ENCODE results near the gene RREB1. TPM values are rescaled to one million over a fixed set of nuclear protein-coding genes. Genes with fewer than 3 reads are reported as not detected.

Gene RREB1
- polyA plus RNA-seq, 1 donor (not counting 4 experiments of a cell fraction or from before 2014, with no cell fraction given): 6.1 TPM

DNA sequence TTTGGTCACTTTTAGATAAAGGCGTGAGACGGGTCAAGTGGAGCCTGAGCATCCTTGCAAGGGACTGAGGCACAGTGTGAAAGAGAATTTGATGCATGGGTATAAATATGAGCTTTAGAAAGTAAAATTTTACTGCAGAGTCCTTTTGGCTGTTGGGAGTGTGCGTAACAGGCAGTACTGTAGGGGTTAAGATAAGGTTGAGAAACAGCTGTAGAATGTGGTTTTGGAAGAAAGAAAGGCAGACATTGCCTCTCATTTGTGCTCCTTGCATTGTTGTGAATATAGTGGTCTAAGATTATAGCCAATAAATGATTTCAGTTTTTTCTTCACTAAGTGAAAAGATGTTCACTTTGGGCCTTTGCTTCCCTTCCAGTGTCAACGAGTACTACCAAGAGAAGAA lies 73.0 kb downstream of the RREB1 start:
- peaks cover 39% of the 10 kb centered on the region for H3K79me2 ChIP-seq (ENCODE audit: control insufficient read depth, insufficient read depth, low read length)
- no peak overlapping the region for H3K4me2 ChIP-seq (ENCODE audit: control insufficient read depth, extremely low read depth, insufficient read depth, low read depth, low read length)
- FAIRE-seq: no peak
- no peak for DNase-seq (ENCODE audit: low read depth, low spot score)
- H3K36me3 ChIP-seq (ENCODE audit: control insufficient read depth in 2 of 2, extremely low read depth in 1 of 2, insufficient read depth in 2 of 2, low read length in 2 of 2): peaks cover 20 to 41% of the 10 kb centered on the region in 2 experiments
- no peak overlapping the region for H3K9ac ChIP-seq (ENCODE audit: control insufficient read depth, extremely low read depth, insufficient read depth, low read length)
- H3K4me3 ChIP-seq (ENCODE audit: control insufficient read depth in 2 of 3, extremely low read depth in 1 of 3, insufficient read depth in 2 of 3, low read depth in 1 of 3, low read length in 3 of 3): no peak overlapping the region
- H3K27ac ChIP-seq (ENCODE audit: control insufficient read depth, insufficient read depth, low read length): no peak overlapping the region
- H2AFZ ChIP-seq (ENCODE audit: control insufficient read depth, low read length): no peak overlapping the region
- TF ChIP-seq CTCF (optimal IDR thresholded peaks at IDR 0.05 in 1 of 3, IDR thresholded peaks at IDR 0.05 in 1 of 3, conservative IDR thresholded peaks at IDR 0.05 in 1 of 3; ENCODE audit: extremely low read depth in 1 of 3, insufficient read depth in 2 of 3, low read length in 3 of 3): no peak
- TF ChIP-seq EZH2 (IDR thresholded peaks at IDR 0.05; ENCODE audit: low read length): no peak
- no peaks in the 10 kb centered on the region for H4K20me1 ChIP-seq (ENCODE audit: control insufficient read depth, extremely low read depth, insufficient read depth, low read length)
- peaks cover 4% of the 10 kb centered on the region for H3K4me1 ChIP-seq (ENCODE audit: control insufficient read depth, extremely low read depth, insufficient read depth, low read length)
- no peaks in the 10 kb centered on the region for H3K9me1 ChIP-seq (ENCODE audit: control insufficient read depth, extremely low read depth, insufficient read depth, low read length)
- no peaks in the 10 kb centered on the region for H3K27me3 ChIP-seq (ENCODE audit: control insufficient read depth, extremely low read depth, insufficient read depth, low read length)
- dilution Hi-C loops (cut with MboI; ENCODE audit: extremely low pct_ligation_motif_present, low sequenced_read_pairs): no loop called here
- no peaks in the 10 kb centered on the region for H3K9me3 ChIP-seq (ENCODE audit: control insufficient read depth, low read depth, low read length)

- Histone ChIP-seq H3K9me3 (ENCODE audit: control insufficient read depth, low read depth, low read length) (no peaks in the 10 kb centered on the region), H3K36me3 (ENCODE audit: control insufficient read depth in 2 of 2, extremely low read depth in 1 of 2, insufficient read depth in 2 of 2, low read length in 2 of 2) (peaks cover 29 to 43% of the 10 kb centered on the region in 2 experiments), H3K9me1 (ENCODE audit: control insufficient read depth, extremely low read depth, insufficient read depth, low read length) (no peaks in the 10 kb centered on the region), H4K20me1 (ENCODE audit: control insufficient read depth, extremely low read depth, insufficient read depth, low read length) (peaks cover 2% of the 10 kb centered on the region), H3K79me2 (ENCODE audit: control insufficient read depth, insufficient read depth, low read length) (peaks cover 35% of the 10 kb centered on the region), H3K4me3 (ENCODE audit: control insufficient read depth in 2 of 3, extremely low read depth in 1 of 3, insufficient read depth in 2 of 3, low read depth in 1 of 3, low read length in 3 of 3) (no peak overlapping the region), H3K27me3 (ENCODE audit: control insufficient read depth, extremely low read depth, insufficient read depth, low read length) (no peaks in the 10 kb centered on the region), H3K9ac (ENCODE audit: control insufficient read depth, extremely low read depth, insufficient read depth, low read length) (no peak overlapping the region), H3K4me2 (ENCODE audit: control insufficient read depth, extremely low read depth, insufficient read depth, low read depth, low read length) (no peak overlapping the region), H2AFZ (ENCODE audit: control insufficient read depth, low read length) (no peak overlapping the region), H3K27ac (ENCODE audit: control insufficient read depth, insufficient read depth, low read length) (no peak overlapping the region), H3K4me1 (ENCODE audit: control insufficient read depth, extremely low read depth, insufficient read depth, low read length) (no peaks in the 10 kb centered on the region)
- FAIRE-seq: no peak
- dilution Hi-C loops (cut with MboI; ENCODE audit: extremely low pct_ligation_motif_present, low sequenced_read_pairs): no loop called here
- TF ChIP-seq CTCF (optimal IDR thresholded peaks at IDR 0.05 in 1 of 3, IDR thresholded peaks at IDR 0.05 in 1 of 3, conservative IDR thresholded peaks at IDR 0.05 in 1 of 3; ENCODE audit: extremely low read depth in 1 of 3, insufficient read depth in 2 of 3, low read length in 3 of 3) (no peak), EZH2 (IDR thresholded peaks at IDR 0.05; ENCODE audit: low read length) (no peak)
- no peak for DNase-seq (ENCODE audit: low read depth, low spot score)
Measured at GRCh38 chr6:7183707-7184106, 75.9 kb downstream of the RREB1 start.

All from keratinocyte (primary cell).